Natural killer cell treated with Interleukin-12 subunit alpha and Interleukin-12 subunit beta and Interleukin-15 and Interleukin-18, amount 100 ng/mL, for 72 hours (primary cell): Measurements from ENCODE around the gene CACNA2D1. TPM values are rescaled to one million over a fixed set of nuclear protein-coding genes. Genes with fewer than 3 reads are reported as not detected.

ENCODE experiments used
- ATAC-seq, 2 donors: fragments of 150-1000 bp; cut with Tn5 transposase in 1 of 2; sonication (Bioruptor Pico), chemical (Tn5 transposase) in 1 of 2; 2 replicates each; pipeline ENCODE4 v1.10.0; 2021
- DNase-seq: peaks from one replicate; pipeline ENCODE4 v3.0.0; 2022; ENCODE audit warnings: low spot score
- H3K27ac Mint-ChIP-seq, 2 donors: 1 replicate in 1 of 2; 2 replicates in 1 of 2; pipeline ENCODE4 v1.8.0; 2022; ENCODE audit warnings: mixed read lengths in 2 of 2, mild to moderate bottlenecking in 1 of 2, moderate library complexity in 1 of 2
- H3K27me3 Mint-ChIP-seq, 2 donors: 1 replicate in 1 of 2; 2 replicates in 1 of 2; pipeline ENCODE4 v1.8.0; 2022; ENCODE audit warnings: mixed read lengths in 2 of 2
- H3K36me3 Mint-ChIP-seq: one replicate; pipeline ENCODE4 v1.8.0; 2022; ENCODE audit warnings: mixed read lengths
- H3K4me1 Mint-ChIP-seq, 2 donors: 1 replicate in 1 of 2; 2 replicates in 1 of 2; pipeline ENCODE4 v1.8.0; 2022; ENCODE audit warnings: low read depth in 2 of 2, mixed read lengths in 2 of 2, mild to moderate bottlenecking in 1 of 2
- H3K4me3 Mint-ChIP-seq: one replicate; pipeline ENCODE4 v1.8.0; 2022; ENCODE audit warnings: mixed read lengths
- H3K9me3 Mint-ChIP-seq: 2 replicates; pipeline ENCODE4 v1.8.0; 2022; ENCODE audit warnings: mixed read lengths
- total RNA-seq, 2 donors: library from RNA; stranded (reverse); gene quantifications; one replicate each; pipeline ENCODE4 v1.2.3, GENCODE V29; 2022

The CACNA2D1 gene
- total RNA-seq, 2 donors from 2014 or later = not detected

DNA sequence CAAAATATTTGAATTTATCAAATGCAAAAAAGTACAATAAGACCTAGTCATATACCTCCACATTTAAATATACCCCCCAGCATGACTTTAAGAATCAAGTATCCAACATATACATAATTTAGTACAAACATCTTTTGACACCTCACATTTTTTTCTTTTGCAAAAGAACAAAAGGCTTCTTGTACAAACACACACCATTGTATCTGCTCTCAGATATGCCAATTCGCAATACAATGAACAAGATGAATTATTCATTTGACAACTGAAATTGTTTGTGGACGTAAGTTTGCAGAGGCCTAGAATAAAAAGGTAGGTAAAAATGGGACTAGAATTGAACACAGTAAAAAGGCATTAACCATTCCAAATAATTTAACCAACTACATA, 154.4 kb downstream of the CACNA2D1 start:
- no peak for ATAC-seq
- DNase-seq = no peak
- Mint-ChIP-seq H3K4me1 (no peaks in the 10 kb centered on the region), H3K4me3 (no peak overlapping the region), H3K27ac (no peak overlapping the region), H3K36me3 (peaks cover 5% of the 10 kb centered on the region), H3K9me3 (peaks cover 7% of the 10 kb centered on the region), H3K27me3 (no peaks in the 10 kb centered on the region)

DNA sequence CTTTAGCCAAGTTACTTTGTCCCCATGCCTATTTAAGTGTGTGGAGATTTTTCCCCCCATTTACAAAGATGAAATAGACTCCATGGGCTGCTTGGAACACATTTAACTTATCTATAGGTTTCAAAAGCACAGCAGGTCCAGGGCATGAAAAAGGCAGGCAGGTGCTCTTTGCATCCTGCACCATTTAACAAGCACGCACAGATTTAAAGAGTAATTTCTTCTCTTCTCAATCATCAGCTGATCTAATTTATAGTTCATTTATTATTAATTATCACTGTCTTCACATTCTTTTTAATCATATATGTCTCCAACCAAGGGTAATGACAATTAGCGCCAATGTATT, 156.8 kb downstream of the CACNA2D1 start:
- Mint-ChIP-seq H3K27me3 (no peaks in the 10 kb centered on the region), H3K4me1 (no peaks in the 10 kb centered on the region), H3K9me3 (peaks cover 7% of the 10 kb centered on the region)

DNA sequence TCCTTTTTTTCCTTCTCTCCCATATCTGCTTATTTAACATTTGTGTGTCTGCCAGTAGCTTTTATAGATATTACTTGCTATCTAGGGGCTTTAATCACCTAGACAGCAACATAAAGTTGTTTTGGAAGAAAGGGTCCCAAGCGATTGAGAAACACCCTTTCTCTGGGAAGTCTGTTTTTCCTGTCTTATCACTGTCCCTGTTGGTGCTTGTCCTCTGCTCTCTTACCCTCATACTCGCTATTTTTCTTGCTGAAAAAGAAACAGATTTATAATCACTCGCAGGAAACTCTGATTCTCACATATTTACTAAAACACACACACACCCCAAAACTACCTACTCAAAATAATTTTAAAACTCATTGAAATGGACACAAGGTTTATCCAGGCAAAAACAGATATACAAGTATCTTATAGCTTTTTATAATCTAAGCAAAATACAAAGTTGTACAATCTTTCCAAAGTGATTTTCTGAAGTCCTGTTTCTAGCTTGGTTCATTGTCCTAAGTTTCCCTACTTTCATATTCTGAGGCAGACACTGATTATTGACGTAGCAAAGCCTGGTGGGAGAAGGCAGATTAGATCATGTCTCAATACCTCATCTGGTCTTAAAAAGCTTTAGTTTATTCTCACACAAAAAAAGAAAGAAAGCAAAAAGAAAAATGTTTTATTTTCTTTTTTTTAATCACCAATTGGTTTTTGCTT, 157.3 kb downstream of the CACNA2D1 start:
- DNase-seq (no peak), ATAC-seq (no peak)
- Mint-ChIP-seq H3K4me3 (no peak overlapping the region), H3K4me1 (no peaks in the 10 kb centered on the region), H3K27ac (no peak overlapping the region), H3K27me3 (no peaks in the 10 kb centered on the region), H3K36me3 (peaks cover 5% of the 10 kb centered on the region), H3K9me3 (peaks cover 7% of the 10 kb centered on the region)

More for the DNA sequence above, 156.8 kb downstream of the CACNA2D1 start:
- no peak for ATAC-seq
- Mint-ChIP-seq H3K36me3 (peaks cover 5% of the 10 kb centered on the region), H3K27ac (no peak overlapping the region), H3K4me3 (no peak overlapping the region)
- DNase-seq = no peak

DNA sequence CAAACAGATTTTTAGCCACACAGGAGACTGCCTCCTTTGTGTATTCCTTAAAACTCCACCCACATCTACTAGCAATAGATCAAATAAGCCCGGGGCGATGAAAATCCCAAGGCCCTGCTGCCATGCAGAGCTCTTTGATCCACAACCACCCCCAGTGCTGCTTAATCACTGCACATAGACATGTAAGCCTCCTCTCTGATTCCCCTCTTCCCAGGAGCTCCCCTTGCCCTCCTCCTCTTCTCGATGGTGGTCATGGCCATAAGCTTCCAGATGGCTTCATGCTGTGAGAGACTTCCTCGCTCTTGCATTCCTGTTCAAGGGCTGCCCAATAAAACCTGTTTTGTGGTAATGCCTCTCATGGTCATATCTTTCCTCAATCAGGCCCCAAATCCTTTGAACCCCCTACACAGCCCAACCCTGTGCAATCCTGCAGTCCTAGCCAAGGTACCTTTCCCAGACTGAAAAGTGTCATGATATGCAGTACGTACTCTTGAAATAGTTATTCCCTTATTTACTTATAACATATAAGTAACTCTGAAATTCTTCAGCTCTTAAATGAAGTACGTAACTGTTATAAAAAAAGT, 158.5 kb downstream of the CACNA2D1 start:
- ATAC-seq (no peak), DNase-seq (no peak)
- no peaks in the 10 kb centered on the region for H3K4me1 Mint-ChIP-seq
- no peaks in the 10 kb centered on the region for H3K27me3 Mint-ChIP-seq
- peaks cover 5% of the 10 kb centered on the region for H3K36me3 Mint-ChIP-seq
- H3K27ac Mint-ChIP-seq = no peak overlapping the region
- H3K9me3 Mint-ChIP-seq = peaks cover 7% of the 10 kb centered on the region
- no peak overlapping the region for H3K4me3 Mint-ChIP-seq

DNA sequence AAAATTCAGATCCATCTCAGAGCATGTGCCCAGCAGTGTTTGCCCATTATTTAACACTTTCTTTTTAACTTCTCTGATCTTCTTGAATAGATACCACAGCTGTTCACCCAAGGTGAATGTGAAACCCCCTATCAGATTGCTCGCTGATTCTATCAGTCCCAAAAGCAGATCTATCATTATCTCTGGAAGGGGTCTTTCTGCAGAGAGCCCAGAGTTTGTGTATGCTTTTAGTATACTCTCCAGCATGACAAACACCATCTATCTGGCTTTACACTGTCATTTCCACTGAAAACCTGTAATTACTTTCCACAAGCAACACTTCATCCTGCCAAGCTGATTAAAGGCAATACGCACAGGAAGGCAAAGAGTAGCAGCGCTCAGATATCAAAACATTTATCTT, 168.2 kb downstream of the CACNA2D1 start:
- H3K27me3 Mint-ChIP-seq = no peaks in the 10 kb centered on the region
- H3K4me3 Mint-ChIP-seq = no peak overlapping the region
- DNase-seq (no peak), ATAC-seq (no peak)
- H3K36me3 Mint-ChIP-seq = no peaks in the 10 kb centered on the region
- H3K4me1 Mint-ChIP-seq = no peaks in the 10 kb centered on the region
- no peak overlapping the region for H3K27ac Mint-ChIP-seq
- H3K9me3 Mint-ChIP-seq = peaks cover 6% of the 10 kb centered on the region

DNA sequence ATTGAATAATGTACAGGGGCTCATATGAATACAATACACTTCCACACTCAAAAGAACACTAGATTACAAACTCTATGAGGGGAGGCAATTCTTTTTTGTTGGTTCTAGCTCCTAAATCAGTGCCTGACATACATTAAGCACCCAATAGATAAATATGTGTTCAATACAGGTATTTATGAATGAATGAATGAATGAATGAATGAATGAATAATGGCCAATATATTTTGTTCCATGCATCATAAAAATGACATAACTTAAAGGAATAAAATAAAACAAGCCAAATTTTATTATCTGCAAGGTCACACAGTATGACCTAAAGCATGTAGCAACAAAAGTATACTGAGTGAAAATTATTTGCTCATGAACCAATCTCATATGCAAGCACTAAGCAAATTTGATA, 168.9 kb downstream of the CACNA2D1 start:
- ATAC-seq = no peak
- no peak for DNase-seq
- Mint-ChIP-seq H3K4me1 (no peaks in the 10 kb centered on the region), H3K4me3 (no peak overlapping the region), H3K9me3 (peaks cover 6% of the 10 kb centered on the region), H3K27ac (no peak overlapping the region), H3K27me3 (no peaks in the 10 kb centered on the region), H3K36me3 (no peaks in the 10 kb centered on the region)

DNA sequence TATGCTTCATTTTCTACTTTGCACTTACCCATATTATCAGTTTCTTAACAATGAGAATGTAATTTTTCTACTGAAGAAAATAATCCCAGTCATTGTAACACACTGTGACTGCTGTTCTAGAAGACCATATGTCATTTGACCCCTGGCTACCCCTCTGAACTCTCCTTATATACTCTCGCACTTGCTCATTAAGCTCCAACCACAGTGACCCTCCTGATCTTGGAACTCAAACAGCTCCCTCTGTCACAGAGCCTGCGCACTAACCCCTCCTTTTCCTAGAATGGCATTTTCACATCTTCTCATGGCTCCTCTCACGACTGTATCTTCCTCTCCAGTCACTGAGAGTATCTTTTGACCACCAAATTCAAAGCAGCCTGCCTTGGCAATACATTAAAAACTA, 169.7 kb downstream of the CACNA2D1 start:
- Mint-ChIP-seq H3K27me3 (no peaks in the 10 kb centered on the region), H3K9me3 (peaks cover 6% of the 10 kb centered on the region), H3K4me3 (no peak overlapping the region), H3K4me1 (no peaks in the 10 kb centered on the region), H3K27ac (no peak overlapping the region), H3K36me3 (no peaks in the 10 kb centered on the region)
- ATAC-seq (no peak), DNase-seq (no peak)

DNA sequence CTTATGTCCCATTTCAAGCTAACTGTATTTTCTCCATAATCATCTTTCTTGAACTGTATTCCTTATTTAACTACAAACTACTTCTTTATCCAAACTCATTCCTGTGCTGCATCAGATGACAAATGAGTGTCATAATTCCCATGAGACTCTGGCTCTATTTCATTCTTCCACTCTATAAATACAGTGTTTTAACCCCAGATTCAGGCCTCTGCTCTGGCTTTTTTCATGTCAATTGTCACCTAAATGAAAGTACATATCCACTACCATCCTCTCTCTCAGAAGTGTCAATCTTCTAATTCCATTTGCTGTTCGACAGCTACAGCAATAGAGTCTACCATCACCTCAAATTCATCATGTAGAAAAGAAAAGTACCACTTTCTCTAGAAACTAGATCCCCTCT, 172.7 kb downstream of the CACNA2D1 start:
- DNase-seq (no peak), ATAC-seq (no peak)
- Mint-ChIP-seq H3K4me1 (no peaks in the 10 kb centered on the region), H3K27ac (no peak overlapping the region), H3K36me3 (no peaks in the 10 kb centered on the region), H3K27me3 (no peaks in the 10 kb centered on the region), H3K9me3 (peaks cover 6% of the 10 kb centered on the region), H3K4me3 (no peak overlapping the region)

DNA sequence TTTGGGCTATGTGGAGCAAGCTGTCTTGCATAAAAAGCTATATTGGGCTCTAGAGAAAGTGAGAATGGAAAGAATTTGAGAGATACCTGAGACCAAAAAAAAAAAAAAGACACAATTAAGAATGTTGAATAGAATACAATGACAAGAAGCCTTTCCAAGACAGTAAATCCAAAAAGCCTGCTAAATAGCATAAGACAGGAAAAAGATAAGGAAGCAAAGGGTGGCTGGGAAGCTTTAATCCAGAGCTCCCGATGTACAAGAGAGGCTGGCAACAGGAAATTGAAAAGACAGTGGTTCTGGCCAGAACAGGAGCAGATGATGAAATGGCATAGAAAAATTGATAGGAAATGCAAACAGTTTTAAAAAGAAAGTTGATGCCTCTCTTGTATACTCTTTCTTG, 174.9 kb downstream of the CACNA2D1 start:
- Mint-ChIP-seq H3K9me3 (peaks cover 6% of the 10 kb centered on the region), H3K27ac (no peak overlapping the region), H3K36me3 (no peaks in the 10 kb centered on the region), H3K27me3 (no peaks in the 10 kb centered on the region), H3K4me1 (no peaks in the 10 kb centered on the region), H3K4me3 (no peak overlapping the region)
- ATAC-seq (no peak), DNase-seq (no peak)

DNA sequence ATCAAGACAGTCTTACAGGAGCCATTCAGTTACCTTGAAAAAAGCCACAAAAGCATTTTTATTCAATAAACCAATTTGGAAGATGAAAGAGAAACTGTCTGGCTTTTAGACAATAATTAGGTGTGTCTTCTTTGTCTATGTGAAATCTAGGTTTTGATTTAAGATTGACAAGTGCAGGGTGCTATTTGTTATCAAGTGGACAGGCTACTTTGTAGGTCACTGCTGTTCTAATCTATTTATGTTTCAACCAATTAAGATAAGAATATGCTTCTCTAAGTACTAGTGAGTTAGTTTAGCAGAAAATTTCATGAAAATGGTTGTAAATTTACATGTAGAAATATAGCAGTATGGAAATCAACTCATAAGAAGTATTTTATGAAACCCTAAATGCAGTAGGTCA, 177.5 kb downstream of the CACNA2D1 start:
- no peak overlapping the region for H3K27ac Mint-ChIP-seq
- peaks cover 8% of the 10 kb centered on the region for H3K9me3 Mint-ChIP-seq
- H3K36me3 Mint-ChIP-seq = no peaks in the 10 kb centered on the region
- H3K4me3 Mint-ChIP-seq = no peak overlapping the region
- H3K27me3 Mint-ChIP-seq = no peaks in the 10 kb centered on the region
- no peak for ATAC-seq
- DNase-seq = no peak
- no peaks in the 10 kb centered on the region for H3K4me1 Mint-ChIP-seq

DNA sequence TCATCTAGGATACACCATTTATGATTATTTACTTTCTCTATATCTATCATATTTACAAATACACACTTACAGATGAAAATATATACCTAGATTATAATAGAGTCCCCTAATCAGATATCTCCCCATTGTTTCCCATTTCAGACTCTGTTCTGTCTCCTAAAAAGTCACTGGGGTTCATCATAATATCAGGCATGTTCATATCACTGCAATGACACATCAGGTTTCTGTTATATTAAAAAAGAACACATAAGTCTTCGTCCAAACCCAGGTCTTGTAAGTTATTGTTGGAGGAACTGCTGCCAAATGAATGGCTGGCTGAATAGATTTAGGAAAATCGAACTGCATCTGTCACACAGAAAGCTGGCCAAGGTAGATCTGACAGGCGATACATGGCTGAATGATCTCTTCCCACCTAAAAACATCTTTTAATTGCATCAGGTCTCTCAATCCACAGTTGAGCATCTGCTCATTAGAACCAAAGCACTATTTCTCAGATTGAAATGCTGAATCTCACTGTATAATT, 178.7 kb downstream of the CACNA2D1 start:
- no peak overlapping the region for H3K4me3 Mint-ChIP-seq
- no peaks in the 10 kb centered on the region for H3K27me3 Mint-ChIP-seq
- H3K9me3 Mint-ChIP-seq = peaks cover 3% of the 10 kb centered on the region
- no peak overlapping the region for H3K27ac Mint-ChIP-seq
- no peaks in the 10 kb centered on the region for H3K36me3 Mint-ChIP-seq
- no peaks in the 10 kb centered on the region for H3K4me1 Mint-ChIP-seq
- ATAC-seq = no peak
- no peak for DNase-seq

DNA sequence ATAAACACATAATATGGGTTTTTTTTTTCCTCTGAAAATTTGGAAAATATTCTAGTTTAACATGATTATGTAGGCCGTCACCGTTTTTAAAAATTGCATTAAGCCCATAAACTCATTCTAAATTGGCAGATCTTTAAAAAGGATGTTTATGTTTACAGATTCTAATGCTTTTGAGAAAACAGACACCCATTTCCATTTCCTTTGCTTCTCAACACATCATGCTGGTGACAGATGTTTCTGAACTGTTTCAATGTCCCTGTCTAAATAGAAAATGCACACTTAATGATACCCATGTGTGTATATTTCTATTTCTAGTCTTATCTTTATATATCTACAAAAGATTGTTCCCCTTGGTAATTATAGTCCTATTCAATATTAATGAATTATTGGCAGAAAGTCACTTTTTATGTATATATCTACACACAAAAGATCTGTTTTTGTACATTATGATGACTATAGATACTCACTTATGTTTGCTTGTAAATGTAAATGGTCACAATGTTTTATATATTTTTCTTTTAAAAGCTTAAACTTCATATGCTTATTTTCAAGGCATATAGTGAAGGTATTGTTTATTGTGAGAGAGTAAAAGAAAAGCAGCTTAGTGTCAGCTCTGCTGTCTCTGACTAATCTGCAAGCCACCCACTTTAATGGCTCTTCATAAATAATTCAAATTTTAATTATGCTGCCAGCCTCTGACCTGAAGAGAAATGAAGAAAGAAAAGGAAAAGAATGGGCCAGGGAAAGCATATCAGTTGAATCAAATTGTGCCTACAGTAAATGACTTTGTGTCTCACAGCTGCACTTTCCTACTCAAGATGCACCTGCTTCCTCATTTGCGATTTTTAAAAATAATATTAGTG, 179.4 kb downstream of the CACNA2D1 start:
- ATAC-seq (no peak), DNase-seq (no peak)
- Mint-ChIP-seq H3K27me3 (no peaks in the 10 kb centered on the region), H3K4me1 (no peaks in the 10 kb centered on the region), H3K27ac (no peak overlapping the region), H3K4me3 (no peak overlapping the region), H3K9me3 (peaks cover 3% of the 10 kb centered on the region), H3K36me3 (no peaks in the 10 kb centered on the region)

DNA sequence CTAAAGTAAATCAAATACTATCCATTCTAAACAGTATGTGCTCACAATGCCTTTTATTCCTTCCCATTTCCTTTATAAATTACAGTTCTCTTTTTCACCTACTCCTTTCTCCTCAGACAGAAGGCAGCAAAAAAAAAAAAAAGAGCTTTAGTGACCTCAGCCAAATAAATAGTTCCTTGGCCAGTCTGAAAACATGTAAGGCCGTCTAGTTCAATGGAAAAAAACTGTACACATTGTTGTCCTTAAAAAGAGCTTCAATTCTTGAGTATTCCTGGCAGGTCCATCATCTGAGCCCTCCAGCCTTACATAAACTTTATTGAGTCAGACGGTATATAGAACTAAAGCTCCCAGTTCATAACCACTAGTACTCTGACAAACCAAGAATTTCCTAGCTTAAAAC, 185.4 kb downstream of the CACNA2D1 start:
- ATAC-seq (no peak), DNase-seq (no peak)
- Mint-ChIP-seq H3K27ac (no peak overlapping the region), H3K4me3 (no peak overlapping the region), H3K27me3 (no peaks in the 10 kb centered on the region), H3K36me3 (peaks cover 4% of the 10 kb centered on the region), H3K9me3 (peaks cover 5% of the 10 kb centered on the region), H3K4me1 (no peaks in the 10 kb centered on the region)

DNA sequence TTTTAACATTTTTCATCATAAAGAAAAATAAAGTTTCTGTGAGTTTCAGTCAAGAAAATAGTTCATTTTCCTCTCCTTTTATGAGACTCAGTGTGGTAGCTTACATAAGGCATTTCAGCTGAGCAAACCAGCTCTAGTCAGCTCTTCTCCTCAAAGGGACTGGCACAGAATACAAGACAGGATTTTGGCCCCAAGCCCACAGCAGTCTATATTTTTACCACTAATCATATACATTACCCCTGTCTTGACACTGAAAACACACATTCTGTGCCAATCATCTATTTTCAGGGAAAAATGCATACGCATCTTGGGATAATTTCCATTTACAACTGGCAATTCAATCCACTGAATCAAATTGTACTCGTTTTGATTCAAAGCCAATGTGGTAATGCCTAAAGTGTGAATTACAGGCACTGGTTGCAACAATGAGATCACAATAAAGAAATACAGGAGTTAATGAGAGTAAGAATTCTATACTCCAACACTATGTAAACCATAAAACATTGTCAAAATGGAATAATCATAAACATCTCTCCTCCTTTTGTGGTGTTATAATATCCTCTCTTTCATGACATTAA, 186.4 kb downstream of the CACNA2D1 start:
- no peak overlapping the region for H3K4me3 Mint-ChIP-seq
- no peaks in the 10 kb centered on the region for H3K27me3 Mint-ChIP-seq

More for the DNA sequence above, 186.4 kb downstream of the CACNA2D1 start:
- DNase-seq (no peak), ATAC-seq (no peak)
- H3K36me3 Mint-ChIP-seq = peaks cover 4% of the 10 kb centered on the region
- H3K4me1 Mint-ChIP-seq = no peaks in the 10 kb centered on the region
- H3K27ac Mint-ChIP-seq = no peak overlapping the region
- peaks cover 5% of the 10 kb centered on the region for H3K9me3 Mint-ChIP-seq
